H9 (cell line): ENCODE data around the gene SDK2. TPM values are rescaled to one million over a fixed set of nuclear protein-coding genes. Genes with fewer than 3 reads are reported as not detected.
A peak's percentile ranks its signal among the peaks of the same experiment; 100 is the strongest.

Experiments used
- DNase-seq: peaks from one replicate; pipeline ENCODE4 v3.0.0-alpha.2; 2017
- H2AFZ ChIP-seq: one replicate; pipeline ENCODE4 v1.6.1; 2013; ENCODE audit warnings: mild to moderate bottlenecking, low read length, control low read depth, moderate library complexity
- H2AK5ac ChIP-seq: 2 replicates; pipeline ENCODE4 v1.6.1; 2013; ENCODE audit warnings: low read length, control low read depth, mixed read lengths; ENCODE audit not compliant: insufficient read length
- H2BK120ac ChIP-seq: one replicate; pipeline ENCODE4 v1.6.1; 2013; ENCODE audit warnings: low read depth, mild to moderate bottlenecking, low read length, control low read depth, inconsistent platforms; ENCODE audit not compliant: poor library complexity, severe bottlenecking
- H2BK12ac ChIP-seq: 2 replicates; pipeline ENCODE4 v1.6.1; 2013; ENCODE audit warnings: low read length, control low read depth, mixed read lengths, low read depth; ENCODE audit not compliant: insufficient read length
- H2BK15ac ChIP-seq: 2 replicates; pipeline ENCODE4 v1.6.1; 2013; ENCODE audit warnings: low read depth, low read length, control low read depth
- H2BK20ac ChIP-seq: one replicate; pipeline ENCODE4 v1.6.1; 2013; ENCODE audit warnings: low read depth, mild to moderate bottlenecking, low read length, control low read depth, inconsistent platforms; ENCODE audit not compliant: poor library complexity, severe bottlenecking
- H2BK5ac ChIP-seq: 2 replicates; pipeline ENCODE4 v1.6.1; 2013; ENCODE audit warnings: low read length, control low read depth, mixed read lengths; ENCODE audit not compliant: insufficient read length
- H3K14ac ChIP-seq: 2 replicates; pipeline ENCODE4 v1.6.1; 2013; ENCODE audit warnings: low read length, control low read depth; ENCODE audit not compliant: insufficient read depth
- H3K18ac ChIP-seq: 2 replicates; pipeline ENCODE4 v1.6.1; 2013; ENCODE audit warnings: low read depth, mild to moderate bottlenecking, mixed read lengths, low read length, control low read depth; ENCODE audit not compliant: insufficient read length
- H3K23ac ChIP-seq: 2 replicates; pipeline ENCODE4 v1.6.1; 2013; ENCODE audit warnings: low read length, control low read depth, mixed read lengths, low read depth; ENCODE audit not compliant: insufficient read length
- H3K23me2 ChIP-seq: 2 replicates; pipeline ENCODE4 v1.6.1; 2013; ENCODE audit warnings: low read depth, mild to moderate bottlenecking, mixed read lengths, low read length, control low read depth; ENCODE audit not compliant: insufficient read length, poor library complexity, severe bottlenecking
- H3K27ac ChIP-seq: 2 replicates; pipeline ENCODE4 v1.5.1; 2013; ENCODE audit warnings: low read length, control low read depth, mixed read lengths, low read depth; ENCODE audit not compliant: insufficient read length
- H3K27me3 ChIP-seq: 2 replicates; pipeline ENCODE4 v1.6.1; 2013; ENCODE audit warnings: low read length, control low read depth, inconsistent platforms; ENCODE audit not compliant: insufficient read depth
- H3K4ac ChIP-seq: 2 replicates; pipeline ENCODE4 v1.6.1; 2013; ENCODE audit warnings: low read depth, mild to moderate bottlenecking, control low read depth, inconsistent platforms, low read length, moderate library complexity
- H3K4me1 ChIP-seq: 2 replicates; pipeline ENCODE4 v1.6.1; 2013; ENCODE audit warnings: low read length, control low read depth, inconsistent platforms; ENCODE audit not compliant: insufficient read depth
- H3K4me2 ChIP-seq: 2 replicates; pipeline ENCODE4 v1.6.1; 2013; ENCODE audit warnings: low read length, control low read depth, mixed read lengths; ENCODE audit not compliant: insufficient read length, insufficient read depth
- H3K56ac ChIP-seq: 2 replicates; pipeline ENCODE4 v1.6.1; 2013; ENCODE audit warnings: low read depth, mild to moderate bottlenecking, mixed read lengths, low read length, control low read depth; ENCODE audit not compliant: insufficient read length
- H3K79me1 ChIP-seq: 2 replicates; pipeline ENCODE4 v1.6.1; 2013; ENCODE audit warnings: low read depth, mild to moderate bottlenecking, moderate library complexity, low read length, control low read depth, inconsistent platforms; ENCODE audit not compliant: insufficient read depth, poor library complexity, severe bottlenecking
- H3K79me2 ChIP-seq: 2 replicates; pipeline ENCODE4 v1.6.1; 2013; ENCODE audit warnings: low read length, control low read depth, inconsistent platforms; ENCODE audit not compliant: insufficient read depth
- H3K9ac ChIP-seq: 2 replicates; pipeline ENCODE4 v1.6.1; 2013; ENCODE audit warnings: low read length, control low read depth, mixed read lengths; ENCODE audit not compliant: insufficient read length; ENCODE audit errors: extremely low read depth
- H3K9me3 ChIP-seq: one replicate; pipeline ENCODE4 v1.6.1; 2013; ENCODE audit warnings: low read depth, low read length, inconsistent platforms; ENCODE audit not compliant: control insufficient read depth
- H3T11ph ChIP-seq: one replicate; pipeline ENCODE4 v1.6.1; 2013; ENCODE audit warnings: mild to moderate bottlenecking, low read length, control low read depth, inconsistent platforms
- H4K20me1 ChIP-seq: one replicate; pipeline ENCODE4 v1.6.1; 2013; ENCODE audit not compliant: control insufficient read depth, insufficient read length, insufficient read depth
- H4K5ac ChIP-seq: 2 replicates; pipeline ENCODE4 v1.6.1; 2013; ENCODE audit warnings: low read depth, mild to moderate bottlenecking, mixed read lengths, low read length, control low read depth; ENCODE audit not compliant: insufficient read length
- H4K8ac ChIP-seq: replicated peaks from 2 replicates; pipeline ENCODE4 v1.6.1; 2013; ENCODE audit warnings: low read length, control low read depth, mixed read lengths, low read depth; ENCODE audit not compliant: insufficient read length
- H4K91ac ChIP-seq: 2 replicates; pipeline ENCODE4 v1.6.1; 2013; ENCODE audit warnings: low read depth, mild to moderate bottlenecking, moderate library complexity, mixed read lengths, low read length, control low read depth; ENCODE audit not compliant: insufficient read length
- H3K27ac Mint-ChIP-seq, 3 experiments: 2 replicates in 2 of 3; 3 replicates in 1 of 3; pipeline ENCODE4 v1.8.0; 2020 to 2021; ENCODE audit warnings: mixed read lengths in 3 of 3, mild to moderate bottlenecking in 1 of 3, moderate library complexity in 1 of 3
- H3K27me3 Mint-ChIP-seq: 2 replicates; pipeline ENCODE4 v1.8.0; 2021; ENCODE audit warnings: low read depth, mild to moderate bottlenecking, moderate library complexity, mixed read lengths
- H3K36me3 Mint-ChIP-seq, 3 experiments: 2 replicates in 2 of 3; 3 replicates in 1 of 3; pipeline ENCODE4 v1.8.0; 2020 to 2021; ENCODE audit warnings: low read depth in 3 of 3, mixed read lengths in 3 of 3; ENCODE audit not compliant: insufficient read depth in 1 of 3
- H3K4me1 Mint-ChIP-seq, 2 experiments: 2 replicates each; pipeline ENCODE4 v1.8.0; 2020; ENCODE audit warnings: mixed read lengths in 2 of 2
- H3K4me3 Mint-ChIP-seq, 2 experiments: 2 replicates in 1 of 2; 3 replicates in 1 of 2; pipeline ENCODE4 v1.8.0; 2020 to 2021; ENCODE audit warnings: mild to moderate bottlenecking in 2 of 2, mixed read lengths in 2 of 2, moderate library complexity in 1 of 2
- H3K9me3 Mint-ChIP-seq, 2 experiments: 2 replicates in 1 of 2; 3 replicates in 1 of 2; pipeline ENCODE4 v1.8.0; 2020; ENCODE audit warnings: mild to moderate bottlenecking in 2 of 2, mixed read lengths in 2 of 2, moderate library complexity in 1 of 2
- WGBS: extraction: QIAGEN DNeasy Blood & Tissue Kit; methylation state at CpG from one replicate; pipeline ENCODE4 v1.1.7; 2013; ENCODE audit warnings: missing lambda C conversion rate, low lambda C conversion rate, mixed read lengths; ENCODE audit not compliant: insufficient read length; ENCODE audit errors: extremely low coverage; 5-methylcytosine and 5-hydroxymethylcytosine counted together
- total RNA-seq: library from RNA; stranded (reverse); gene quantifications from 2 replicates; pipeline ENCODE4 v1.2.1, GENCODE V29; 2021
- TF ChIP-seq, protein P1 (sequence below): fragments of 200-600 bp; sonication (generic); conservative IDR thresholded peaks from 3 replicates; pipeline ENCODE4 v1.8.0; 2021; ENCODE audit warnings: antibody characterized with exemption, mild to moderate bottlenecking

SDK2 gene
- total RNA-seq, 1 experiment from 2014 or later: 9.1 TPM

DNA sequence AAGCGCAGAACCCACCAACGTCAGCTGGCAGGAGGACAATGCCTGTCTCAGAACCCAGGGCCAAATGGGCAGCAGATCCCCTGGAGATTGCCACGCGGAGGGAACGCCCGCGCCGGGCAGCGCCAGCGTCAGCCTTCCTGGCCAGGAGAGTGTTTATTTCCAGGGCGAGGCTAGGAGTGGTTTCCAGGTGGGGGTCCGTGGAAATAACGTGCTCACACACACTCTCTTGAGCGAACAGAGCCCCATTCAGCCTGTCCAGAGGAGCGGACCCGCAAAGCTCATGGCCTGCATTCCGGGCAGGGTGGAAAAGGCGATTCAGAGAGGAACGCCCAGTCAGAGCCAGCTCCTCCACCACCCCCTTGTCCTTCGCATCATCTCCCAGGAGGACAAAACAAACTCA lies 40.3 kb downstream of the SDK2 start:
- H3T11ph ChIP-seq: no peak overlapping the region
- no peak overlapping the region for H3K23ac ChIP-seq
- H3K79me1 ChIP-seq: no peaks in the 10 kb centered on the region
- no peak overlapping the region for H2BK12ac ChIP-seq
- H4K20me1 ChIP-seq: no peaks in the 10 kb centered on the region
- H2BK5ac ChIP-seq: no peak overlapping the region
- DNase-seq: no peak
- no peak overlapping the region for H3K4me2 ChIP-seq
- no peaks in the 10 kb centered on the region for H3K9me3 ChIP-seq
- Mint-ChIP-seq H3K27me3 (peaks cover 7% of the 10 kb centered on the region), H3K36me3 (peaks cover 0 to 10% (median 4%) of the 10 kb centered on the region in 3 experiments; a peak in 3 of 7 replicates), H3K4me1 (peaks cover 14 to 38% of the 10 kb centered on the region in 2 experiments), H3K9me3 (no peaks in the 10 kb centered on the region; a peak in 1 of 5 replicates), H3K4me3 (no peak overlapping the region), H3K27ac (peak overlapping the region in 1 of 3 experiments; percentile 76; a peak in 2 of 7 replicates)
- H3K14ac ChIP-seq: no peak overlapping the region; the same call in 1 of the 2 replicates
- H3K4ac ChIP-seq: no peak overlapping the region
- no peaks in the 10 kb centered on the region for H3K23me2 ChIP-seq
- no peak overlapping the region for H4K91ac ChIP-seq
- TF ChIP-seq, protein P1, sequence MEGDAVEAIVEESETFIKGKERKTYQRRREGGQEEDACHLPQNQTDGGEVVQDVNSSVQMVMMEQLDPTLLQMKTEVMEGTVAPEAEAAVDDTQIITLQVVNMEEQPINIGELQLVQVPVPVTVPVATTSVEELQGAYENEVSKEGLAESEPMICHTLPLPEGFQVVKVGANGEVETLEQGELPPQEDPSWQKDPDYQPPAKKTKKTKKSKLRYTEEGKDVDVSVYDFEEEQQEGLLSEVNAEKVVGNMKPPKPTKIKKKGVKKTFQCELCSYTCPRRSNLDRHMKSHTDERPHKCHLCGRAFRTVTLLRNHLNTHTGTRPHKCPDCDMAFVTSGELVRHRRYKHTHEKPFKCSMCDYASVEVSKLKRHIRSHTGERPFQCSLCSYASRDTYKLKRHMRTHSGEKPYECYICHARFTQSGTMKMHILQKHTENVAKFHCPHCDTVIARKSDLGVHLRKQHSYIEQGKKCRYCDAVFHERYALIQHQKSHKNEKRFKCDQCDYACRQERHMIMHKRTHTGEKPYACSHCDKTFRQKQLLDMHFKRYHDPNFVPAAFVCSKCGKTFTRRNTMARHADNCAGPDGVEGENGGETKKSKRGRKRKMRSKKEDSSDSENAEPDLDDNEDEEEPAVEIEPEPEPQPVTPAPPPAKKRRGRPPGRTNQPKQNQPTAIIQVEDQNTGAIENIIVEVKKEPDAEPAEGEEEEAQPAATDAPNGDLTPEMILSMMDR: no peak
- no peak overlapping the region; the same call in 1 of the 2 replicates for H2BK15ac ChIP-seq
- no peak overlapping the region for H2BK120ac ChIP-seq
- no peak overlapping the region for H3K56ac ChIP-seq
- no peak overlapping the region for H3K9ac ChIP-seq
- H4K5ac ChIP-seq: no peak overlapping the region
- no CpG with 5 or more reads among the region's 20 CpGs for WGBS
- H4K8ac ChIP-seq: no peak overlapping the region
- no peak overlapping the region for H3K27ac ChIP-seq
- no peak overlapping the region for H3K18ac ChIP-seq
- H3K27me3 ChIP-seq: no peaks in the 10 kb centered on the region
- H2AK5ac ChIP-seq: no peak overlapping the region
- H2BK20ac ChIP-seq: no peak overlapping the region
- no peak overlapping the region for H2AFZ ChIP-seq
- H3K79me2 ChIP-seq: no peaks in the 10 kb centered on the region
- no peaks in the 10 kb centered on the region for H3K4me1 ChIP-seq
